Liver (tissue), 9 donors: Measurements from ENCODE around the gene ATP6V1G2. TPM values are rescaled to one million over a fixed set of nuclear protein-coding genes. Genes with fewer than 3 reads are reported as not detected.

ENCODE experiments used
- DNase-seq: peaks from one replicate; pipeline ENCODE4 v3.0.0-alpha.2; 2017; ENCODE audit warnings: low spot score
- H3K27ac ChIP-seq, 2 donors: one replicate each; pipeline ENCODE4 v1.7.0; 2013; ENCODE audit warnings: inconsistent platforms in 2 of 2, low read length in 2 of 2, control low read depth in 1 of 2, low read depth in 1 of 2, mild to moderate bottlenecking in 1 of 2
- H3K27me3 ChIP-seq, 4 donors: one replicate each; pipeline versions ENCODE4 v1.6.1 to v1.7.0; 2013; ENCODE audit warnings: low read length in 3 of 4, inconsistent platforms in 1 of 4, mild to moderate bottlenecking in 1 of 4, moderate library complexity in 1 of 4; ENCODE audit not compliant: control insufficient read depth in 4 of 4, insufficient read depth in 4 of 4
- H3K36me3 ChIP-seq, 4 donors: one replicate each; pipeline versions ENCODE4 v1.6.1 to v1.7.0; 2013; ENCODE audit warnings: low read length in 3 of 4, mild to moderate bottlenecking in 3 of 4, low read depth in 1 of 4, moderate library complexity in 1 of 4; ENCODE audit not compliant: control insufficient read depth in 4 of 4, insufficient read depth in 3 of 4
- H3K4me1 ChIP-seq, 4 donors: one replicate each; pipeline versions ENCODE4 v1.6.1 to v1.7.0; 2013; ENCODE audit warnings: low read length in 3 of 4, mild to moderate bottlenecking in 3 of 4, moderate library complexity in 1 of 4; ENCODE audit not compliant: control insufficient read depth in 4 of 4, insufficient read depth in 4 of 4
- H3K4me3 ChIP-seq, 3 donors: one replicate each; pipeline versions ENCODE4 v1.6.1 to v1.7.0; 2013; ENCODE audit warnings: low read length in 3 of 3, control low read depth in 1 of 3, low read depth in 1 of 3, mild to moderate bottlenecking in 1 of 3
- H3K9ac ChIP-seq, 2 donors: one replicate each; pipeline ENCODE4 v1.7.0; 2013; ENCODE audit warnings: low read length in 2 of 2, mild to moderate bottlenecking in 2 of 2, moderate library complexity in 2 of 2, control low read depth in 1 of 2, low read depth in 1 of 2
- H3K9me3 ChIP-seq, 4 donors: one replicate each; pipeline versions ENCODE4 v1.6.1 to v1.7.0; 2013; ENCODE audit warnings: low read length in 3 of 4; ENCODE audit not compliant: control insufficient read depth in 4 of 4
- EGR1 ChIP-seq, 2 donors: IDR thresholded peaks; 2 replicates each; pipeline ENCODE4 v1.6.1; 2016 to 2018; ENCODE audit warnings: antibody characterized with exemption in 2 of 2, low read depth in 2 of 2
- FOXA1 ChIP-seq: IDR thresholded peaks from 2 replicates; pipeline ENCODE4 v1.6.1; 2016; ENCODE audit warnings: antibody characterized with exemption
- FOXA2 ChIP-seq: IDR thresholded peaks from 2 replicates; pipeline ENCODE4 v1.6.1; 2016; ENCODE audit warnings: antibody characterized with exemption
- GABPA ChIP-seq, 2 donors: IDR thresholded peaks in 1 of 2; conservative IDR thresholded peaks in 1 of 2; 2 replicates each; pipeline ENCODE4 v1.6.1; 2016; ENCODE audit warnings: antibody characterized with exemption in 2 of 2, mild to moderate bottlenecking in 1 of 2, moderate library complexity in 1 of 2
- HNF4A ChIP-seq, 2 donors: conservative IDR thresholded peaks; 2 replicates each; pipeline ENCODE4 v1.6.1; 2016; ENCODE audit warnings: antibody characterized with exemption in 2 of 2, mild to moderate bottlenecking in 2 of 2
- HNF4G ChIP-seq: IDR thresholded peaks from 2 replicates; pipeline ENCODE4 v1.6.1; 2016; ENCODE audit warnings: antibody characterized with exemption
- NR2F2 ChIP-seq: IDR thresholded peaks from 2 replicates; pipeline ENCODE4 v1.6.1; 2016; ENCODE audit warnings: antibody characterized with exemption
- RAD21 ChIP-seq, 2 donors: IDR thresholded peaks; 2 replicates each; pipeline ENCODE4 v1.6.1; 2016; ENCODE audit warnings: antibody characterized with exemption in 2 of 2, mild to moderate bottlenecking in 2 of 2
- SP1 ChIP-seq: IDR thresholded peaks from 2 replicates; pipeline ENCODE4 v1.6.1; 2018; ENCODE audit warnings: antibody characterized with exemption, mild to moderate bottlenecking
- TAF1 ChIP-seq: conservative IDR thresholded peaks from 2 replicates; pipeline ENCODE4 v1.6.1; 2016; ENCODE audit warnings: antibody characterized with exemption, mild to moderate bottlenecking
- YY1 ChIP-seq: IDR thresholded peaks from 2 replicates; pipeline ENCODE4 v1.6.1; 2016; ENCODE audit warnings: antibody characterized with exemption, mild to moderate bottlenecking
- WGBS: extraction: QIAGEN DNeasy Blood & Tissue Kit; methylation state at CpG from one replicate; pipeline ENCODE4 v1.1.7; 2013; 5-methylcytosine and 5-hydroxymethylcytosine counted together
- polyA plus RNA-seq, 2 donors: library from polyadenylated mRNA; stranded (reverse) in 1 of 2; unstranded in 1 of 2; fragments of 200-250 nt in 1 of 2; fragments of >200 nt in 1 of 2; fragmentation: Nextera tagmentation in 1 of 2; extraction: Ambion mirVana in 1 of 2; gene quantifications; one replicate each; pipeline versions ENCODE4 v1.2.1 to v1.2.3, GENCODE V29; 2013 to 2015
- total RNA-seq, 2 donors: library from RNA; depleted of rRNA; stranded (reverse); fragments of >200 nt; gene quantifications; one replicate each; pipeline ENCODE4 v1.2.3, GENCODE V29; 2014
- TF ChIP-seq, protein P1 (sequence below): fragments of 150-350 bp; IDR thresholded peaks from 2 replicates; pipeline ENCODE4 v1.5.1; 2017; ENCODE audit warnings: improper control_type of control experiment, low read depth, low read length; ENCODE audit not compliant: missing input control
- TF ChIP-seq, protein P2 (sequence below): IDR thresholded peaks from 2 replicates; pipeline ENCODE4 v1.6.1; 2016; ENCODE audit warnings: antibody characterized with exemption
- TF ChIP-seq, protein P3 (sequence below): IDR thresholded peaks from 2 replicates; pipeline ENCODE4 v1.6.1; 2016; ENCODE audit warnings: antibody characterized with exemption, mild to moderate bottlenecking
- TF ChIP-seq, protein P4 (sequence below): IDR thresholded peaks from 2 replicates; pipeline ENCODE4 v1.6.1; 2016; ENCODE audit warnings: antibody characterized with exemption
- donor health status: healthy.
- donor health status: healthy.
- donor health status: healthy.
- donor health status: healthy.
- donor health status: healthy.

ATP6V1G2 gene
- total and polyA plus RNA-seq, 4 donors, result 0.14 to 0.36 (median 0.26) TPM

DNA sequence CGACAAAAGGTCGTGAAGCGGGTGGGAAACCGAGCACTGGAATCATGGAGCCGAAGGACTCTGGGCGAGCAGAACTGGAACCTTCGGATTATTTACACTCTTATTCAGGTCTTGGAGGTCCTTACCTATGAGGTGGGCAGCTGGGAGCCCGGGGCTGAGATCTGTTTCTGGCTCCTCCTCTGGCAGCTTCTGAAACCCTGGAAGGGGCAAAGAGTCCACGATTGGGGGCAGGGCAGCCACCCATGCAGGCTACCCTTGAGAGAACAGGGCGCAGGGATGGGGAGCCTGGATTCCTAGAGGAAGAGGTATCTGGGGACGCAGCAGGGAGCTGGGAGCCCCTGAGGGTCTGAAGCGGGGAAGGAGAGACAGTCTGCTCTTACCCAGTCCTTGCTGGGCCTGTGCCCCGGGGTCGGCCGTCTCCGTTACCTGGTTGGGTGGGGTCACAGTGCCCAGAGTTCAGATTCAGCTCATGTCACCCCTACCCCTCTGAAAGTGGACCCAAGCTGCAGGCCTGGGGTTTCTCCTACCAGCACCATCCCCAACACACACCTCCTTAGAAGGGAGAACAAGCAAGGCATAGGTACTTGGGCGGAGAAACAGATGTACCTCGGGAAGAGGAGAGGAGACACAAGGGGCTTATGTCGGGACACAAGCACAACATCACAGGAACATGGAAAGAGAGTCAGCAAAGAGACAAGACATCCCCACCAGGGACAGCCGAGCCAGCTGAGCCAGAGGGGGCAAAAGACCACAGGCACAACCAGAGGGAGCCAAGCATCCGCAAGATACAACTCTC lies 35.2 kb upstream of the ATP6V1G2 start:
- Histone ChIP-seq H3K4me3 (peak overlapping the region; percentile 74 to 80 (median 78)), H3K4me1 (peaks cover 0 to 16% (median 6%) of the 10 kb centered on the region in 4 donors), H3K27ac (peak overlapping the region; percentile 63 to 73), H3K9ac (peak overlapping the region; percentile 64 to 83), H3K36me3 (no peaks in the 10 kb centered on the region), H3K9me3 (no peaks in the 10 kb centered on the region), H3K27me3 (no peaks in the 10 kb centered on the region)
- TF ChIP-seq HNF4G (no peak), NR2F2 (no peak), EGR1 (IDR thresholded peaks at IDR 0.05; ENCODE audit: low read depth in 2 of 2) (no peak), HNF4A (conservative IDR thresholded peaks at IDR 0.05) (peak in 1 of 2 donors; percentile 19), YY1 (no peak)
- TF ChIP-seq, protein P1, sequence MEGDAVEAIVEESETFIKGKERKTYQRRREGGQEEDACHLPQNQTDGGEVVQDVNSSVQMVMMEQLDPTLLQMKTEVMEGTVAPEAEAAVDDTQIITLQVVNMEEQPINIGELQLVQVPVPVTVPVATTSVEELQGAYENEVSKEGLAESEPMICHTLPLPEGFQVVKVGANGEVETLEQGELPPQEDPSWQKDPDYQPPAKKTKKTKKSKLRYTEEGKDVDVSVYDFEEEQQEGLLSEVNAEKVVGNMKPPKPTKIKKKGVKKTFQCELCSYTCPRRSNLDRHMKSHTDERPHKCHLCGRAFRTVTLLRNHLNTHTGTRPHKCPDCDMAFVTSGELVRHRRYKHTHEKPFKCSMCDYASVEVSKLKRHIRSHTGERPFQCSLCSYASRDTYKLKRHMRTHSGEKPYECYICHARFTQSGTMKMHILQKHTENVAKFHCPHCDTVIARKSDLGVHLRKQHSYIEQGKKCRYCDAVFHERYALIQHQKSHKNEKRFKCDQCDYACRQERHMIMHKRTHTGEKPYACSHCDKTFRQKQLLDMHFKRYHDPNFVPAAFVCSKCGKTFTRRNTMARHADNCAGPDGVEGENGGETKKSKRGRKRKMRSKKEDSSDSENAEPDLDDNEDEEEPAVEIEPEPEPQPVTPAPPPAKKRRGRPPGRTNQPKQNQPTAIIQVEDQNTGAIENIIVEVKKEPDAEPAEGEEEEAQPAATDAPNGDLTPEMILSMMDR, result no peak
- TF ChIP-seq, protein P2, sequence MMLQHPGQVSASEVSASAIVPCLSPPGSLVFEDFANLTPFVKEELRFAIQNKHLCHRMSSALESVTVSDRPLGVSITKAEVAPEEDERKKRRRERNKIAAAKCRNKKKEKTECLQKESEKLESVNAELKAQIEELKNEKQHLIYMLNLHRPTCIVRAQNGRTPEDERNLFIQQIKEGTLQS, result no peak
- DNase-seq, result no peak
- WGBS, result 25% methylated on average over 21 of the region's 21 CpGs

DNA sequence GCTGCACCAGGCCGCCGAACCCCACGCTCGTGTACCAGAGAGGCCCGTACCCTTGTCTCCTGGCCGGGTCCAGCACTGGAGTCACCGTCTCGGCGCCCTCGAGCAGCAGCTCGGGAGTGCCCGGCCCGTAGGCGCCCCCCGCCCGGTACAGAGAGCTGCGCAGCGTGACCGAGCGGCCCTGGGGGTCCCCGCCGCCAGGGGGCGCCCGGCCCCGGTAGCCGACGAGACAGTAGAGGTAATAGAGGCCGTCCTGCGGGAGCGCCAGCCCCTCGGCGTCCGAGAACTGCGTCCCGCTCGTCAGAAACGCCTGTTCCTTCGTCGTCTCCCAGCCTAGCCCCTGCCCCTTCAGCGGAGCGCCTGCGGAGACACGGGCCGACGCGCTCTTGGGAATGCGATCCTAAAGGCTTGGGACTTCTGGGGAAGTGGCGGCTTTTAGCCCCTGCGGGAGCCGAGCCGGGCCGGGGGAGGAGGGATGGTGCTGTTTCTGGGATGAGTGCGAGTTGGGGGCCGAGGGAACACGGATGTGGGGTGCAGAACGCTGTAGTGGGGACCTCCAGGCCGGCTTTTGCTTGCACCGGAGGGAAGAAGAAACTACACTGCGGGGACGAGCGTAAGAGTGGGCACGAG lies 34.5 kb upstream of the ATP6V1G2 start:
- H3K4me3 ChIP-seq, result peak overlapping the region; percentile 74 to 80 (median 78)
- no peaks in the 10 kb centered on the region for H3K9me3 ChIP-seq
- DNase-seq, result peak; percentile 90
- H3K4me1 ChIP-seq, result peaks cover 0 to 16% (median 6%) of the 10 kb centered on the region in 4 donors
- under 1% methylated on average over 62 of the region's 62 CpGs for WGBS
- peak overlapping the region; percentile 64 to 83 for H3K9ac ChIP-seq
- TF ChIP-seq, protein P3, sequence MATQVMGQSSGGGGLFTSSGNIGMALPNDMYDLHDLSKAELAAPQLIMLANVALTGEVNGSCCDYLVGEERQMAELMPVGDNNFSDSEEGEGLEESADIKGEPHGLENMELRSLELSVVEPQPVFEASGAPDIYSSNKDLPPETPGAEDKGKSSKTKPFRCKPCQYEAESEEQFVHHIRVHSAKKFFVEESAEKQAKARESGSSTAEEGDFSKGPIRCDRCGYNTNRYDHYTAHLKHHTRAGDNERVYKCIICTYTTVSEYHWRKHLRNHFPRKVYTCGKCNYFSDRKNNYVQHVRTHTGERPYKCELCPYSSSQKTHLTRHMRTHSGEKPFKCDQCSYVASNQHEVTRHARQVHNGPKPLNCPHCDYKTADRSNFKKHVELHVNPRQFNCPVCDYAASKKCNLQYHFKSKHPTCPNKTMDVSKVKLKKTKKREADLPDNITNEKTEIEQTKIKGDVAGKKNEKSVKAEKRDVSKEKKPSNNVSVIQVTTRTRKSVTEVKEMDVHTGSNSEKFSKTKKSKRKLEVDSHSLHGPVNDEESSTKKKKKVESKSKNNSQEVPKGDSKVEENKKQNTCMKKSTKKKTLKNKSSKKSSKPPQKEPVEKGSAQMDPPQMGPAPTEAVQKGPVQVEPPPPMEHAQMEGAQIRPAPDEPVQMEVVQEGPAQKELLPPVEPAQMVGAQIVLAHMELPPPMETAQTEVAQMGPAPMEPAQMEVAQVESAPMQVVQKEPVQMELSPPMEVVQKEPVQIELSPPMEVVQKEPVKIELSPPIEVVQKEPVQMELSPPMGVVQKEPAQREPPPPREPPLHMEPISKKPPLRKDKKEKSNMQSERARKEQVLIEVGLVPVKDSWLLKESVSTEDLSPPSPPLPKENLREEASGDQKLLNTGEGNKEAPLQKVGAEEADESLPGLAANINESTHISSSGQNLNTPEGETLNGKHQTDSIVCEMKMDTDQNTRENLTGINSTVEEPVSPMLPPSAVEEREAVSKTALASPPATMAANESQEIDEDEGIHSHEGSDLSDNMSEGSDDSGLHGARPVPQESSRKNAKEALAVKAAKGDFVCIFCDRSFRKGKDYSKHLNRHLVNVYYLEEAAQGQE, result no peak
- TF ChIP-seq TAF1, result no peak
- TF ChIP-seq FOXA1, result no peak
- no peak for TF ChIP-seq GABPA (IDR thresholded peaks at IDR 0.05 in 1 of 2, conservative IDR thresholded peaks at IDR 0.05 in 1 of 2)
- TF ChIP-seq, protein P2, result no peak
- TF ChIP-seq HNF4G, result no peak
- TF ChIP-seq EGR1 (IDR thresholded peaks at IDR 0.05; ENCODE audit: low read depth in 2 of 2), result no peak
- TF ChIP-seq, protein P4, sequence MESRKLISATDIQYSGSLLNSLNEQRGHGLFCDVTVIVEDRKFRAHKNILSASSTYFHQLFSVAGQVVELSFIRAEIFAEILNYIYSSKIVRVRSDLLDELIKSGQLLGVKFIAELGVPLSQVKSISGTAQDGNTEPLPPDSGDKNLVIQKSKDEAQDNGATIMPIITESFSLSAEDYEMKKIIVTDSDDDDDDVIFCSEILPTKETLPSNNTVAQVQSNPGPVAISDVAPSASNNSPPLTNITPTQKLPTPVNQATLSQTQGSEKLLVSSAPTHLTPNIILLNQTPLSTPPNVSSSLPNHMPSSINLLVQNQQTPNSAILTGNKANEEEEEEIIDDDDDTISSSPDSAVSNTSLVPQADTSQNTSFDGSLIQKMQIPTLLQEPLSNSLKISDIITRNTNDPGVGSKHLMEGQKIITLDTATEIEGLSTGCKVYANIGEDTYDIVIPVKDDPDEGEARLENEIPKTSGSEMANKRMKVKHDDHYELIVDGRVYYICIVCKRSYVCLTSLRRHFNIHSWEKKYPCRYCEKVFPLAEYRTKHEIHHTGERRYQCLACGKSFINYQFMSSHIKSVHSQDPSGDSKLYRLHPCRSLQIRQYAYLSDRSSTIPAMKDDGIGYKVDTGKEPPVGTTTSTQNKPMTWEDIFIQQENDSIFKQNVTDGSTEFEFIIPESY, result no peak
- TF ChIP-seq, protein P1, result peak; percentile 91
- peak; percentile 76 to 82 for TF ChIP-seq RAD21 (IDR thresholded peaks at IDR 0.05)
- TF ChIP-seq HNF4A (conservative IDR thresholded peaks at IDR 0.05), result peak in 1 of 2 donors; percentile 2
- no peak for TF ChIP-seq FOXA2
- TF ChIP-seq SP1, result peak; percentile 22
- peak; percentile 33 for TF ChIP-seq YY1
- H3K27me3 ChIP-seq, result no peaks in the 10 kb centered on the region
- H3K27ac ChIP-seq, result peak overlapping the region; percentile 63 to 73
- no peaks in the 10 kb centered on the region for H3K36me3 ChIP-seq
